ENCODE measurements around the gene IL23R.

GRCh38 chr1:67192902-67193301, 26.6 kb downstream of the IL23R start:
- TF ChIP-seq CTCF (IDR thresholded peaks at IDR 0.05) (no peak), GATA2 (CRISPR knock-in tag; IDR thresholded peaks at IDR 0.05) (no peak), RXRA (IDR thresholded peaks at IDR 0.05; ENCODE audit: borderline replicate concordance, low read depth) (no peak), EZH2phosphoT487 (IDR thresholded peaks at IDR 0.05; ENCODE audit: borderline replicate concordance, low read depth) (no peak), SIN3A (IDR thresholded peaks at IDR 0.05; ENCODE audit: borderline replicate concordance, low read depth, low read length) (no peak), EP300 (IDR thresholded peaks at IDR 0.05; ENCODE audit: borderline replicate concordance in 1 of 2, low read depth in 1 of 2, low read length in 1 of 2) (no peak), SMC3 (IDR thresholded peaks at IDR 0.05; ENCODE audit: low read depth, low read length) (no peak), USF2 (IDR thresholded peaks at IDR 0.05; ENCODE audit: borderline replicate concordance, low read depth, low read length) (no peak), REST (IDR thresholded peaks at IDR 0.05; ENCODE audit: low read depth, low read length) (no peak)

All from SK-N-SH (cell line).